GM18867 (cell line): Measurements from ENCODE around the gene TBC1D1.
A peak's percentile ranks its signal among the peaks of the same experiment; 100 is the strongest.

Experiments used
- ATAC-seq: cut with Tn5 transposase; IDR thresholded peaks from one replicate; pipeline ENCODE4 v1.9.1; 2021; ENCODE audit warnings: mild to moderate bottlenecking, moderate library complexity; ENCODE audit not compliant: unreplicated experiment

TBC1D1 gene

GRCh38 chr4:38140643-38141203 lies 249.8 kb downstream of the TBC1D1 start:
- ATAC-seq = no peak

DNA sequence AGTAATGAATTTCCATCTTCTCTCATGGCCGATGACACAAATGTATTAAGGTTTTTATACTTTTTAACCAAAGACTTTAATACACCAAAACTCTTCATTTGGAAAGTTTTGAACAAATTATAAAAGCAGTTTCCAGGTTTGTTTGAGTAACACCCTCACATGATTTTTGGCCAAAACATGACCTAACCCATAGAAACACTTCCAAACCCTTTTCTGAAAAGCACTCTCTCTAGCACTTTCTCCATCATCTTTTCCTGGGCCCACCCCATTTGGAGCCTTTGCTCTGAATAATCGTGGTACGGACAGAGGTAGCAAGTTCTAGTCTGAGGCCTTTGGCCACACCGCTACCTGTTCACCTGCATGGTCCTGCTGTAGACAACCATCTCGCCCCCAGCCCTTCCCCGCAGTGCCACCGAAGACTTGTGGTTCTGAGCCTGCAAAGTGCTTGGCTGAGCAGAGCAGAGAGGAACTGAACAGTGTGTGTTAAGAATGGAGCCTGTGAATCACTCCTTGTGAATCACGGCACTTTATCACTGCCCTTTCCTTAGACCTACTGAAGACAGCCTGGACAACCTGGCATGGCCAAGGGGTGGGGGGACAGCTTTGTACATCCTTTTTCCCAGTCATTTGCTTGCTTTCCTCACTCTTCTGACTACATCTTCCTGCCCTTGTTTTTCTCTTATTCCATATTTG lies 251.1 kb downstream of the TBC1D1 start:
- ATAC-seq = no peak

DNA sequence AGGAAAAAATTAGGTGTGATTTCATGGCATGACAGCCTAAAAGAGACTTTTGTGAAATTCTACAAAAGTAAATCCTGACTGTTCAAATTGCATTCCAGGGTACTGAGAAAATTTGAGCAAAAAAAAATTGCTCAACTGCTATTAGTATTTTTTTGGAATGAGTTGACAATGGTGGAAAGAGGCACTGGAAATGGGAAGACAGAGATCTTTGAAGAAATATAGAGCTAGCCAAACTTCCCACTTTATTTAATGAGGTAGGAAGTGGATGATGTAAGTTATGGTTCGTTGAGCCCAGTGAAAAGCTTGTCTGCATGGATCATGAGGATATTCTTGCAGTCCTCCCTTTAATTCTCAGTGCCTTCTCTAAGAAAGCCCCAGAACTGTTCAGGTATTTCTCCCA lies 253.1 kb downstream of the TBC1D1 start:
- no peak for ATAC-seq

GRCh38 chr4:38145033-38145678 lies 254.3 kb downstream of the TBC1D1 start:
- ATAC-seq = no peak

DNA sequence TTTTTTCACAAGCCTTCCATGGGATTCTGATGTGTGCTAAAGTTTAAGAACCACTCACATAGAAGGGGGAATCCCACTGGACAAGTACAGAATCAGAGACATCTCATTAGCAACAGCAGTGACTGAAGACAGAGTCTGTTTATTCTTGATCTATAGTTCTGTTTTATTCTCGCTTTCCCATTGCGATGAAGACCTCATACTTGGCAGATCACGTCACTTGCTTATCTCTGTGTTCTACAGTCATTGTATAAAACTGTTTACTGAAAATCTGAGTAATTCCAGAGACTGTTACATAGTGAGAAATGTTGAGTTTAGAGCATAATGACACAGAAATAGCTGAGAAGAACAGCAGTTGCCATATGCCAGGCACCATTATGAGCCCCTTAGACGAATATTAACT lies 254.9 kb downstream of the TBC1D1 start:
- ATAC-seq = no peak

DNA sequence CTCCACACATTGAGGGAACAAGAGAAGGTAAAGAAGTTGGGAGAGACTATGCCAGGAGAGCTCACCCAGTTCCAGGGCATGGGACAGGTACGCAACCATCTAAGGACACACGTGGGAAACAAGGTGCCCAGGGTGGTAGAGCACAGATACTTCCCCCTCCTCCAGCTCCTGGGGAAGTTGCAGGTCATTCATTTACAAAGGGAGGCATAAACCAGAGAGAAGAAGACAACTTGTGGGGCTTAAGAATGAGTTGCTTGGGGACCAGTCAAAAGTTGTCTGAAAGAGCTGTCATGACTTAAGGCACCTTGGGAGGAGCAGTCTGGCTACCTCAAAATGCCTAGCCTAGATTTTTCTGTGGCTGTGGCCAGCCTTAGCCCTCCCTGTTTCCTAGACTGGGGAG lies 255.5 kb downstream of the TBC1D1 start:
- no peak for ATAC-seq

DNA sequence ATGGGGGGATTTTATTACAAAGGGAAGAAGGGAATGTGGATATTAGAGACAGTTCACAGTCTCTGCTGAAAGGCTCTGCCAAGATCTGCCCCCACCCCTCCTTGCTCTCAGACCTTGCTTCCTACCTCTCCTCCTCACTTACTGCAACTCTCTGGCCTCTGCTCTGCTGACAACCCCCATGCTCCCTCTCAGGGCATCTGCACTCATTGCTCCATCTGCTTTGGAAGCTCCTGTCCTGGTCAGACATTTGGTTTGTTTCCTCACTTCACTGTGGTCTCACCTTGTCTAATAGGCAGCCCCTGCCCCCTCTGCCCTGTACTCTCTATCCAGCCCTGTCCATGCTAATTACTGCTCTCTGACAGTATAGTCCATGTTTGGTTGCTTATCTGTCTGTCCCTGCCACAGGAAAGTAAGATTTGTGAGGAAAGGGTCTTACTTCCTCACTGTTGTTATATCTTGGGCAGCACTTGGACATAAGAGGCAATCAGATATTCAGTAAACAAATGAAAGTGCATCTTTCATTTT lies 258.6 kb downstream of the TBC1D1 start:
- no peak for ATAC-seq

- no peak for ATAC-seq
Measured at GRCh38 chr4:38149997-38150671, 259.2 kb downstream of the TBC1D1 start.

DNA sequence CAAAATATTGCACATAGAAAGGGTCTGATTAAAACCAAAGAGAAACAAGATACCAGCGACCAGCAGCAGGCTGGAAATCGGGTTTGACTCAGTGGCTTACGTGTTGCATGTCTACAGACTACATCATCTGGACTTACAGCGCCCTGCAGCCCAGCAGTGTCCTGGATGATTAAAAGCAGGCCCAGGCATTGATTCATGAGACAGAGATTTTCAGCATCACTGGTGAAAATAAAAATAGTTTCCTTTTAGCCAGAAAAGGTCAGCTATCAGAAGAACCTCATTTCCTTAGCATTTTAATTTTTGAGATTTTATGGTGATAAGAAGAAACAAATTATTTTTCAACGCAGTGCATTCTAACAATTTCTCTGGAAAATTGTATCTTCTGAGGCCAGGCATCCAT lies 259.9 kb downstream of the TBC1D1 start:
- no peak for ATAC-seq

- no peak for ATAC-seq
Measured at GRCh38 chr4:38151873-38152272, 261.0 kb downstream of the TBC1D1 start.

GRCh38 chr4:38152305-38152704 lies 261.4 kb downstream of the TBC1D1 start:
- ATAC-seq = no peak

GRCh38 chr4:38152721-38153386 lies 262.0 kb downstream of the TBC1D1 start:
- no peak for ATAC-seq

- no peak for ATAC-seq
Measured at GRCh38 chr4:38153387-38153760, 262.5 kb downstream of the TBC1D1 start.

DNA sequence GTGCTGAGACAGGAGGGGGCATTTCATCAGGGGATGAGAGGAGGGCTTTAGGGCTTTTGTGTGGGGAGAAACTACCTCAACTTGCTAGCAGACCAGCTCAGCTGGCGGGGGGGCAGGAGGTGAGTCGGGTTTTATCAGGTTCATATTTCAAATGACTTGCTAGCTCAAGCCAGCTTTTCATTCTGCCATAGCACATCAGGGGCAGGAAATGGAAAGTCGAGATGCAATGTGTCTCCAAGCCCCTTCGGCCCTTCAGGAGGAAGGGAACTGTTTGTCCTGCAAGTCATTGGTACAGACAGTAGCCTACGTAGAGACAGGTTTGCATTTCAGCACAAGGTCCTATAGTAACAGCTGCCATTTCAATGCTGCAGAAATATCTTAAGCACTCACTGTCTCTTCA lies 263.4 kb downstream of the TBC1D1 start:
- no peak for ATAC-seq

- no peak for ATAC-seq
Measured at GRCh38 chr4:38154681-38155588, 264.1 kb downstream of the TBC1D1 start.

GRCh38 chr4:38155589-38156294 lies 264.9 kb downstream of the TBC1D1 start:
- no peak for ATAC-seq

GRCh38 chr4:38157592-38157991 lies 266.7 kb downstream of the TBC1D1 start:
- ATAC-seq = no peak

DNA sequence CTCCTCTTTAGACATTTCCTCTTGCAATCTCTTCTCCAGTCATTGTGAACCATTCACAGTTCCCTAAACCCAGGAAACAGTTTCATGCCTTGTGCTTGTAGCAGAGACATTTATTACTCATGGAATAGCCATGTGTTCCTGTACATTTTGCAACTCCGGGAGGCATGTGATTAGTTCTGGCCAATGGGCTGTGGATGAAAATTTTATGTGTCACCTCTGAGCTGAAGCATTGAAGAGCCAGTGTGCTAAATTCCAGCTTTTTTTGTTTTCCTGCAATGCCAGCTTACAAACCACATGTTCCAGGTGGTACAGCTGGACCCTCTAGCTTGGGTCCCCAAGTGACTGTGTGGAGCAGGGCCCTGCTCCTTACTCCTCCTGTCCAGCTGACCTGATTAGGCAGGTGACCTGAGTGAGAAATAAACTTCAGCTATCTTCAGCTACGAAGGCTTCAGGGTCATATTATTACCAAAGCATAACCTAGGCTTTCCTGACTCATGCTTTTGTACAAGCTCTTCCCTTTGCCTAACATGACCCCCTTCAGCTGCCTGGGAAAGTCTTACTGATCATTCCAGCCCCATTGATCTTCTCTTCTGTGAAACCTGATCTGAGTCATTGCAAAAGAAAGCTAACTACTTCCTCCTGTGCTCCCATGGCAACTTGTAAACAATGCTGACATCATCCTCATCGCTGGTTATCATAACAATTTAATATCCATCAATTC lies 269.8 kb downstream of the TBC1D1 start:
- ATAC-seq = peak; percentile 98
